BLaER1 (cell line): ENCODE measurements around the gene SATB1.
A peak's percentile ranks its signal among the peaks of the same experiment; 100 is the strongest.
"Not testable (repeated sequence)": the region's sequence is repeated elsewhere in the genome, so short reads cannot be mapped to it uniquely, and the experiment has no call there.

Source experiments
- H3K27ac ChIP-seq: shearing (Covaris generic); formaldehyde crosslinking; 2 replicates; pipeline ENCODE4 v1.8.1; 2022
- H3K27me3 ChIP-seq: shearing (Covaris generic); formaldehyde crosslinking; 2 replicates; pipeline ENCODE4 v1.8.1; 2022
- H3K36me3 ChIP-seq: shearing (Covaris generic); formaldehyde crosslinking; 2 replicates; pipeline ENCODE4 v1.8.1; 2022
- H3K4me1 ChIP-seq: shearing (Covaris generic); formaldehyde crosslinking; 2 replicates; pipeline ENCODE4 v1.8.1; 2022
- H3K4me2 ChIP-seq: shearing (Covaris generic); formaldehyde crosslinking; 2 replicates; pipeline ENCODE4 v1.8.1; 2022
- H3K4me3 ChIP-seq: shearing (Covaris generic); formaldehyde crosslinking; 2 replicates; pipeline ENCODE4 v1.8.1; 2022
- H3K9ac ChIP-seq: shearing (Covaris generic); formaldehyde crosslinking; 2 replicates; pipeline ENCODE4 v1.8.1; 2022
- H3K9me3 ChIP-seq: shearing (Covaris generic); formaldehyde crosslinking; 2 replicates; pipeline ENCODE4 v1.8.1; 2022
- H4K20me1 ChIP-seq: shearing (Covaris generic); formaldehyde crosslinking; 2 replicates; pipeline ENCODE4 v1.8.1; 2022
- Cebpa-rat ChIP-seq: shearing (Covaris generic); IDR thresholded peaks from 2 replicates; pipeline ENCODE4 v1.8.1; 2022

Gene SATB1

GRCh38 chr3:18424729-18425640 lies at the start of gene SATB1:
SATB1 (minus strand) TSS chr3:18425339; CDS start chr3:18420967, 4,372 bp downstream.
- Histone ChIP-seq H3K9me3 (no peaks in the 10 kb centered on the region), H3K4me3 (peak within 1 kb of the TSS; percentile 86), H3K27me3 (no peaks in the 10 kb centered on the region), H3K4me1 (peaks cover 33% of the 10 kb centered on the region), H3K4me2 (peak within 1 kb of the TSS; percentile 86), H3K27ac (peak within 1 kb of the TSS; percentile 94), H4K20me1 (peaks cover 60% of the 10 kb centered on the region), H3K36me3 (peaks cover 9% of the 10 kb centered on the region), H3K9ac (peak within 1 kb of the TSS; percentile 94)
- no peak for TF ChIP-seq Cebpa-rat

DNA sequence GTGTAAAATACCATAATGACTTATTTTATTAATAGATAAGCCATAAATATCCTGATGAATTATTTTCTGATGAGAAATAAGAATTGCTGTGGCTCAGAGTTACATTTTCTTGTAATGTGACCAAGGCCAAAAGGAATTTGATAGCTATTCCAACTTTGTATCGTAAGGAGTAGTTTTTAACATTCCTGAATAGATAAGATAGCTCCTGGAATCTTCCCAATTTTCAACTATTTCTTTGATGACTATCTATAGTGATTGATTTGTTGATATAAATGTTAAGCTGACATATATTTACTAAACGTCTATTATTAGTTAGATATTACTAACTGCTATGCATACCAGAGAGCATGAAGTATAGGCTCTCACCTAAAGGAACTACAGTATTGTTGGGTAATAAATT lies 49.1 kb upstream of the SATB1 start:
- Histone ChIP-seq H3K4me1 (no peaks in the 10 kb centered on the region), H3K36me3 (peaks cover 21% of the 10 kb centered on the region), H3K9me3 (no peaks in the 10 kb centered on the region), H3K4me3 (no peak overlapping the region), H3K4me2 (no peak overlapping the region), H3K9ac (no peak overlapping the region), H4K20me1 (no peaks in the 10 kb centered on the region), H3K27me3 (no peaks in the 10 kb centered on the region), H3K27ac (no peak overlapping the region)
- no peak for TF ChIP-seq Cebpa-rat

GRCh38 chr3:18469775-18470174 lies 44.6 kb upstream of the SATB1 start:
- Histone ChIP-seq H3K27ac (no peak overlapping the region), H3K4me2 (no peak overlapping the region), H3K4me1 (no peaks in the 10 kb centered on the region), H3K27me3 (no peaks in the 10 kb centered on the region), H3K9ac (no peak overlapping the region), H3K9me3 (peaks cover 7% of the 10 kb centered on the region; the same call in 1 of the 2 replicates), H4K20me1 (no peaks in the 10 kb centered on the region), H3K36me3 (peaks cover 56% of the 10 kb centered on the region), H3K4me3 (no peak overlapping the region)
- no peak for TF ChIP-seq Cebpa-rat

GRCh38 chr3:18466136-18466535 lies 41.0 kb upstream of the SATB1 start:
- no peaks in the 10 kb centered on the region for H3K27me3 ChIP-seq
- H3K36me3 ChIP-seq, result peaks cover 68% of the 10 kb centered on the region
- H3K4me3 ChIP-seq, result no peak overlapping the region
- H3K4me2 ChIP-seq, result no peak overlapping the region
- no peaks in the 10 kb centered on the region for H3K4me1 ChIP-seq
- TF ChIP-seq Cebpa-rat, result no peak
- peaks cover 11% of the 10 kb centered on the region; the same call in 1 of the 2 replicates for H3K9me3 ChIP-seq
- no peak overlapping the region for H3K9ac ChIP-seq
- no peak overlapping the region for H3K27ac ChIP-seq
- no peaks in the 10 kb centered on the region for H4K20me1 ChIP-seq

- peaks cover 42% of the 10 kb centered on the region for H3K9me3 ChIP-seq
- H3K4me1 ChIP-seq, result no peaks in the 10 kb centered on the region
- no peak overlapping the region for H3K4me2 ChIP-seq
- H3K9ac ChIP-seq, result no peak overlapping the region
- TF ChIP-seq Cebpa-rat, result no peak
- no peak overlapping the region for H3K27ac ChIP-seq
- H3K4me3 ChIP-seq, result no peak overlapping the region
- H3K27me3 ChIP-seq, result no peaks in the 10 kb centered on the region
- peaks cover 20% of the 10 kb centered on the region for H3K36me3 ChIP-seq
- H4K20me1 ChIP-seq, result no peaks in the 10 kb centered on the region
Measured at GRCh38 chr3:18454766-18455165, 29.6 kb upstream of the SATB1 start.

DNA sequence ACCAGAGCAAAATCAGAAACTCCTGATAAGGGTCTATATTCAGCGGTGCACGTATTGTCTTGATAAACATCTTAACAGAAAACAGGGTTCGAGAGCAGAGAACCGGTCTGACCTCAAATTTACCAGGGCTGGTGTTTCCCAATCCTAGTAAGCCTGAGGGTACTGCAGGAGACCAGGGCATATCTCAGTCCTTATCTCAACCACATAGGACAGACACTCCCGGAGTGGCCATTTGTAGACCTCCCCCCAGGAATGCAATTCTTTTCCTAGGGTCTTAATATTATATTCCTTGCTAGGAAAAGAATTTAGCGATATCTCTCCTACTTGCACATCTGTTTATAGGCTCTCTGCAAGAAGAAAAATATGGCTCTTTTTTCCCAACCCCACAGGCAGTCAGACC lies 24.5 kb upstream of the SATB1 start:
- H3K27me3 ChIP-seq, H3K4me2 ChIP-seq, H3K4me3 ChIP-seq, H4K20me1 ChIP-seq, H3K27ac ChIP-seq, H3K9ac ChIP-seq: not testable (repeated sequence)
- peaks cover 26% of the 10 kb centered on the region for H3K36me3 ChIP-seq
- H3K4me1 ChIP-seq, result peaks cover 22% of the 10 kb centered on the region
- peaks cover 42% of the 10 kb centered on the region for H3K9me3 ChIP-seq

DNA sequence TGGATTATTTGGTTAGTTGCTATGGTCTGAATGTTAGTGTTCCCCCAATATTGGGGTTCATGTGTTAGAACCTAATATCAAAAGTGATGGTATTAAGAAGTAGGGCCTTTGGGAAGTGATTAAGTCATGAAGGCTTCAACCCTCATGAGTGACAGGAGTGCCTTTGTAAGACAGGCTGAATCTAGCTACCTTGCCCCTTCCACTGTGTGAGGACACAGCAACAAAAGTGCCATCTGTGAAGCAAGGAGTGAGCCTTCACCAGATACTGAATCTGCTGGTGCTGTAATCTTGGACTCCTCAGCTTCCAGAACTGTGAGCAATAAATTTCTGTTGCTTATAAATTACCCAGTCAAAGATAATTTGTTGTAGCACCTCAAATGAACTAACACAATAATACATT lies 22.6 kb upstream of the SATB1 start:
- Histone ChIP-seq H3K4me3 (no peak overlapping the region), H3K4me1 (peaks cover 32% of the 10 kb centered on the region), H3K9me3 (peaks cover 33% of the 10 kb centered on the region), H3K27ac (no peak overlapping the region), H3K9ac (no peak overlapping the region), H3K4me2 (peak overlapping the region; percentile 88), H3K27me3 (peaks cover 16% of the 10 kb centered on the region), H3K36me3 (peaks cover 15% of the 10 kb centered on the region), H4K20me1 (peaks cover 12% of the 10 kb centered on the region)
- TF ChIP-seq Cebpa-rat, result no peak

DNA sequence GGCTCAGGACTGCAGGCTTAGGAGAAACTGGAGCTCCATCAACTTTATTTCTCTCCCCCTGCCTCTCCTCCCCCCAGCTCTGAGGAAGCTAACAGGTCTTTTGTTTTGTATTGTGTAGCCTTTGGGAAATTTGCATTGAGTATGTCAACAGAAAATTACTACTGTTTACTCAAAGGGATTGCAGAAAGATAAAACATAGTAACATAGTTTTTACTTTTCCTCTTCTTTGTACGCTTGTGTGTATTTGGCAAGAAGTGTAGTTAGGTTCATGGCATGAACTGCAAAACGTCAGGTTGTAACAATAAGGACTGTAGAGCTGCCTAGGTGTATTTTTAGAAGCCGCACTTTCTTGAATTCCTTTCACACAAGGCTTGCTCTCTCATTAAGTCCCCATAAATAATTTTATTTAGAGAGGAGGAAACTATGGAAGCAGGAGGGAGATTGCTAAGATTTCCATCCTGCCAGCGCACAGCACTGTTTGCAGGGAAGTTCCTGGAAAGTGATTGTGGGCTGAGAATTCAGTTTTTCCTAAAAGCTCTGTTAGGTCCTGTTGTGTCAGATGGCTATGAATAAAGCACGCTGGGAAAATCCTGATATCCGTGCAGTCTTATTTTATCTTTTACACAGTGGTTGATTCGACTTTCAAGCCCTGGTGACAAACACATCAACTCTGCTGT lies 21.1 kb upstream of the SATB1 start:
- peaks cover 27% of the 10 kb centered on the region for H3K9me3 ChIP-seq
- peak overlapping the region; percentile 86 for H3K27ac ChIP-seq
- H3K27me3 ChIP-seq, result peaks cover 16% of the 10 kb centered on the region
- H3K9ac ChIP-seq, result peak overlapping the region; percentile 86
- H3K4me3 ChIP-seq, result peak overlapping the region; percentile 90
- H3K36me3 ChIP-seq, result peaks cover 15% of the 10 kb centered on the region
- no peak for TF ChIP-seq Cebpa-rat
- H3K4me2 ChIP-seq, result peak overlapping the region; percentile 88
- peaks cover 45% of the 10 kb centered on the region for H3K4me1 ChIP-seq
- H4K20me1 ChIP-seq, result peaks cover 21% of the 10 kb centered on the region

DNA sequence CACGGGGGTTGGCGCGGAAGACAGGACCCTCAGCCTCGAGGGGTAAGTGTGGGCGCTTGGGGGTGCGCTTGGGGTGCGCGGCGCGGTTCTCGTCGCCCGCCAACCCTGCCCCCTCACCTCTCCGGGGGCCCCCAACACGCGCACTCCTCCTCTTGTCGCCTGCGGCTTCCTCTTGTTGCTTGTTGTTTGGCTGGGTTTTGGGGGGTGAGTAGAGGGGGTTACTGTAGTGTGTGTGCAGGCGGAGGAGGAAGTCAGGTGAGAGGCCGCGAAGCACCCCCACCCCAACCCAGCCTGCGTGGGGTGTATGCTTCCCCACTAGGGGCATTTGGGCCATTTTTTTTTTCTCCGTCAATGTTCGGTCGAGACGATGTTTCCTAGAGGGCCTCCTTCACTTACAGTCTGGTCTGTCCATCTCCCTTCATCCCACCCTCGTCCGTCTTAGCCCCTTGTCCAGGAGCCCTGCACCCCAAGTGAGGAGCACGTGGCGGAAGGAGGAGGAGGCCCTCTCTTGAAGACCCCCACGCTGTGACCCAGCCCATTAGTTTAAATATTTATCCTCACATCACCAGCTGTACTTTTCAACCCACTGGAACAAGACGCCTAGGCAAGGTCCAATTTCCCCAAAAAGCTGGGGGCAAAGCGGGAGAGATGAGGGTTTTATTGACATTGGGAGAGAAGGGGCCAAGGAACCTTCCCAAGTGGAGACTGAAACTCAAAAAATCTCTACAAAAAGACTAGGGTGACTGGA lies 20.4 kb upstream of the SATB1 start:
- peak overlapping the region; percentile 88 for H3K4me2 ChIP-seq
- peak overlapping the region; percentile 90 for H3K4me3 ChIP-seq
- H3K9me3 ChIP-seq, result peaks cover 24% of the 10 kb centered on the region
- H3K36me3 ChIP-seq, result peaks cover 15% of the 10 kb centered on the region
- TF ChIP-seq Cebpa-rat, result no peak
- H3K27me3 ChIP-seq, result peaks cover 16% of the 10 kb centered on the region
- peaks cover 28% of the 10 kb centered on the region for H4K20me1 ChIP-seq
- peak overlapping the region; percentile 86 for H3K9ac ChIP-seq
- peak overlapping the region; percentile 86 for H3K27ac ChIP-seq
- H3K4me1 ChIP-seq, result peaks cover 52% of the 10 kb centered on the region
